ENCODE results near the gene CHD1. TPM values are rescaled to one million over a fixed set of nuclear protein-coding genes. Genes with fewer than 3 reads are reported as not detected.

The CHD1 gene
- total RNA-seq, 4 donors from 2014 or later, result 25.8 to 69.3 (median 34.5) TPM

DNA sequence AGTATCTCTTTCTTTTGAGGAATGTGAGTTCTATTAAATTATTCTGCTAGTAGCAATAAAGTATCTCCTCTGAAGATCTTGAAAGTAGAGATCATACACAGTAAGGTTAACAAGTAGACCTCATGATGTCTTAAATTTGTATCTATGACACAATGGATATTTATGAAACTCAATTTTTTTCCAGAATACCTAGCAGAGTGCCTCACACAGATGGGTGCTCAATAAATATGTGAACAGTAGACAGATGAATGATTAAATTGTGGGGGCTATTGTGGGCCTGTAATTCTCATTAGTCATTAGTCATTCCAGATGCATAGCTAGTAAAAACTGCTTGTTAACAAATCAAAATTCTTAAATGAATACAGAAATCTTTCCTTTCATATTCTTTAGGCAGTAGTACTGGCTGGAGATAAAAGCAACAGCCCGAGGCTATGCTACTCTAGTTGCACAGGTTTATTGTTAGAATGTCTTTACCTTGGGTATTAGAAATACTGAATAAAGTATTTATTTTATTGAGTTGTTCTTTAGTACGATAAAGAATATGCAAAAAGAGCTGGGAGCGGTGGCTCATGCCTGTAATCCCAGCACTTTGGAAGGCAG, 22.0 kb downstream of the CHD1 start:
- DNase-seq (ENCODE audit: extremely low spot score), result no peak
- Histone ChIP-seq H3K4me3 (no peak overlapping the region), H3K27me3 (no peaks in the 10 kb centered on the region), H3K36me3 (peaks cover 0 to 22% (median 7%) of the 10 kb centered on the region in 4 donors), H3K9me3 (no peaks in the 10 kb centered on the region), H3K27ac (replicated peaks in 1 of 4) (no peak overlapping the region), H3K4me1 (peaks cover 0 to 29% (median 25%) of the 10 kb centered on the region in 4 donors)
- intact Hi-C loops (cut with DNase I), result loop anchor here (1.0 kb wide), 1 partner anchor 125 kb away; no protein-coding TSS in a partner anchor
- TF ChIP-seq EP300 (IDR thresholded peaks at IDR 0.05) (no peak), POLR2A (IDR thresholded peaks at IDR 0.05; ENCODE audit: low read depth) (no peak)
- TF ChIP-seq, protein P1, sequence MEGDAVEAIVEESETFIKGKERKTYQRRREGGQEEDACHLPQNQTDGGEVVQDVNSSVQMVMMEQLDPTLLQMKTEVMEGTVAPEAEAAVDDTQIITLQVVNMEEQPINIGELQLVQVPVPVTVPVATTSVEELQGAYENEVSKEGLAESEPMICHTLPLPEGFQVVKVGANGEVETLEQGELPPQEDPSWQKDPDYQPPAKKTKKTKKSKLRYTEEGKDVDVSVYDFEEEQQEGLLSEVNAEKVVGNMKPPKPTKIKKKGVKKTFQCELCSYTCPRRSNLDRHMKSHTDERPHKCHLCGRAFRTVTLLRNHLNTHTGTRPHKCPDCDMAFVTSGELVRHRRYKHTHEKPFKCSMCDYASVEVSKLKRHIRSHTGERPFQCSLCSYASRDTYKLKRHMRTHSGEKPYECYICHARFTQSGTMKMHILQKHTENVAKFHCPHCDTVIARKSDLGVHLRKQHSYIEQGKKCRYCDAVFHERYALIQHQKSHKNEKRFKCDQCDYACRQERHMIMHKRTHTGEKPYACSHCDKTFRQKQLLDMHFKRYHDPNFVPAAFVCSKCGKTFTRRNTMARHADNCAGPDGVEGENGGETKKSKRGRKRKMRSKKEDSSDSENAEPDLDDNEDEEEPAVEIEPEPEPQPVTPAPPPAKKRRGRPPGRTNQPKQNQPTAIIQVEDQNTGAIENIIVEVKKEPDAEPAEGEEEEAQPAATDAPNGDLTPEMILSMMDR (IDR thresholded peaks at IDR 0.05), result no peak
- 84% methylated on average over 3 of the region's 3 CpGs for WGBS

- Histone ChIP-seq H3K27ac (replicated peaks in 1 of 4) (no peak overlapping the region), H3K4me3 (no peak overlapping the region), H3K27me3 (no peaks in the 10 kb centered on the region), H3K9me3 (no peaks in the 10 kb centered on the region), H3K36me3 (peaks cover 0 to 28% (median 12%) of the 10 kb centered on the region in 4 donors), H3K4me1 (peaks cover 0 to 23% (median 18%) of the 10 kb centered on the region in 4 donors)
- 74% methylated on average over 3 of the region's 3 CpGs for WGBS
- TF ChIP-seq EP300 (IDR thresholded peaks at IDR 0.05), result no peak
- TF ChIP-seq, protein P1 (IDR thresholded peaks at IDR 0.05), result peak; percentile 79 to 83 (median 81)
- intact Hi-C loops (cut with DNase I), result loop anchor here (1.0 kb wide), 1 partner anchor 126 kb away; no protein-coding TSS in a partner anchor
- no peak for DNase-seq (ENCODE audit: extremely low spot score)
Measured at GRCh38 chr5:98905857-98906688, 22.7 kb downstream of the CHD1 start.

- Histone ChIP-seq H3K36me3 (peaks cover 12 to 41% (median 24%) of the 10 kb centered on the region in 4 donors), H3K27ac (replicated peaks in 1 of 4) (no peak overlapping the region), H3K9me3 (no peaks in the 10 kb centered on the region), H3K4me1 (peaks cover 0 to 10% (median 6%) of the 10 kb centered on the region in 4 donors), H3K27me3 (no peaks in the 10 kb centered on the region), H3K4me3 (no peak overlapping the region)
- WGBS, result 72% methylated on average over 6 of the region's 6 CpGs
- DNase-seq (ENCODE audit: extremely low spot score), result no peak
- TF ChIP-seq EP300 (IDR thresholded peaks at IDR 0.05) (no peak), POLR2A (IDR thresholded peaks at IDR 0.05; ENCODE audit: low read depth) (no peak), POLR2AphosphoS5 (IDR thresholded peaks at IDR 0.05) (no peak)
- TF ChIP-seq, protein P1 (IDR thresholded peaks at IDR 0.05), result no peak
- intact Hi-C loops (cut with DNase I), result no loop called here
Measured at GRCh38 chr5:98904780-98905179, 24.0 kb downstream of the CHD1 start.

DNA sequence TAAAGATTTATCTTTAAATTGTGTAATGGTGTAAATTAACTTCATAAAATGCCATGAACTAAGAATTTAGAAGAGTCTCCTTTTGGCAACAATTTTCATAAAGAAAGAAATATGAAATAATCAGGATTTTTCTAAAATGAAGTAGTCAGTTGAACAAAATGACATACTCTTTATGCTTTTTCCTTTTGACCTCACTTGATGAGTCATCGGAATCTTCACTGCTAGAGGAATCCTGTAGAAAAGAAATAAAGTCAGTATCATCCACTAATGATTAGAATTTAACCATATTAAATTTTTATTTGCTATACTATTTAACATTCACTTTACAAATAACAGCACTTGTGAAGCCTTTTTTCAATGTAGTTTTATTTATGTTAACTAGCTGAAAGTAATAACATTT, 26.1 kb downstream of the CHD1 start:
- WGBS, result 77% methylated on average over 1 of the region's 1 CpG
- Histone ChIP-seq H3K4me3 (no peak overlapping the region), H3K27ac (replicated peaks in 1 of 4) (no peak overlapping the region), H3K27me3 (no peaks in the 10 kb centered on the region), H3K4me1 (peaks cover 0 to 9% (median under 1%) of the 10 kb centered on the region in 4 donors), H3K9me3 (no peaks in the 10 kb centered on the region), H3K36me3 (peaks cover 29 to 62% (median 43%) of the 10 kb centered on the region in 4 donors)
- no peak for DNase-seq (ENCODE audit: extremely low spot score)
- TF ChIP-seq POLR2AphosphoS5 (IDR thresholded peaks at IDR 0.05), result no peak
- TF ChIP-seq EP300 (IDR thresholded peaks at IDR 0.05), result no peak
- TF ChIP-seq POLR2A (IDR thresholded peaks at IDR 0.05; ENCODE audit: low read depth), result no peak
- TF ChIP-seq, protein P1 (IDR thresholded peaks at IDR 0.05), result no peak
- intact Hi-C loops (cut with DNase I), result no loop called here

Measured in esophagus muscularis mucosa (tissue), 4 donors.